ENCODE data around the gene MAPK9.

- TF ChIP-seq REST (IDR thresholded peaks at IDR 0.05; ENCODE audit: insufficient read depth in 1 of 2, low read depth in 2 of 2, low read length in 1 of 2) (no peak), CTCF (IDR thresholded peaks at IDR 0.05) (no peak), TCF7L2 (IDR thresholded peaks at IDR 0.05; ENCODE audit: low read depth, low read length) (no peak)
Observed at GRCh38 chr5:180213657-180214207, 78.2 kb downstream of the MAPK9 start.

Measured in Panc1 (cell line).